ENCODE data around the gene FGD6.
"Not testable (repeated sequence)": the region's sequence is repeated elsewhere in the genome, so short reads cannot be mapped to it uniquely, and the experiment has no call there.

FGD6 gene

DNA sequence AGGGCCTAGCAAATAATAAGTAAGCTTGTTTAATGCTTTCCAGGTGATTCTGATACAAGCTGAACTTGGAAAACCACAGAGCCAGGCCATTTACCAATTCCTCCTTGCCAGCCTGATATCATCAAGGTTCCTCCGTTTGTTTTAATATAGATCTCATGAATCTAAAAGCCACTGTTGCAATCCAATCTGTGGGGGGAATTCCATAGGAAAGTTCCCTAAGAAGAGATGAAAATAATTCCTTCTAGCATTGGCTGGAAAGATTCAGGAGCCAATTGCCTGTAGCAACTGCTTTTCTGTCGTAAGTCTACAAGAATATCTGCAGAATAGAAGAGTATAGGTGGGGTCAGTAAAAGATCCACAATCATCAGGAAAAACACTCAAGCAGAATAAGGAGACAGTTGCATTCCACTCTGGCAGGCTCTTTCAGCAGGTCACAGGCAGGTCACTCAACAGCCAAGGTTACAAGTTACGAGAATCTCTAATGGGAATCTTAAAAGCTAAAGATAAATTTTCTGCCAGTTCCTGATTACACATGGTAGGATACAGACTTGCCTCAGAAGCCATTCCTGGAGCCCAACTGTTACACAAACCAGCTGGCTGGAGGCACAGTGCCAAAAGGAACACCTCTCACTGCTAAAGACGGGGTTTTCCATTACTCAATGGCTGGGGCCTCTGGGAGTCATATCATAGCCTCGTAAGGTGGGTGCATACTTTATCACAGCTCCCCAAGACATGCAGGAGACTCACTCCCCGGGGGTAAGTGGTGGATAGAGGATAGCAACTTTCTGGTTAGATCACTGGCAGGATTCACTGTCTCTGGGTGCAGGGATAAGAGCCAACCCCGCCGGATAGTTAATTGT lies 43.6 kb downstream of the FGD6 start:
- DNase-seq: no peak

DNA sequence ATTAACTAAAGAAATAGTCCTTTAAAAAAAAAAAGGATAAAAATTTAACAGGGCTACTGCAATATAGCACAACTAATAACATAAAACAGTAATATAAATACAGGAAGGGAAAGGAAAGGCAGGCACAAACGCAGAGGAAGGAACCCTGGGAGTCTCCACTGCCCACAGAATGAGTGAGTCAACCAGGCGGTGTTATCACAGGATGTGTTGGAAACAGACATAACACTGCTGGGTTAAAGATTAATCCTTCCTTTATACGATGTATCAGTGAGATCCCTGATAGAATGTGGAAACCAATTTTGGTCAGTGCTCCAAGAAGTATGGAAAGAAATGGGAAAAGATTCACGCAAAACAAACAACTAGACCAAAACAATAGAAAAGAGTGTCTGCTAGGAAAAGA lies 47.9 kb downstream of the FGD6 start:
- no peak for DNase-seq

DNA sequence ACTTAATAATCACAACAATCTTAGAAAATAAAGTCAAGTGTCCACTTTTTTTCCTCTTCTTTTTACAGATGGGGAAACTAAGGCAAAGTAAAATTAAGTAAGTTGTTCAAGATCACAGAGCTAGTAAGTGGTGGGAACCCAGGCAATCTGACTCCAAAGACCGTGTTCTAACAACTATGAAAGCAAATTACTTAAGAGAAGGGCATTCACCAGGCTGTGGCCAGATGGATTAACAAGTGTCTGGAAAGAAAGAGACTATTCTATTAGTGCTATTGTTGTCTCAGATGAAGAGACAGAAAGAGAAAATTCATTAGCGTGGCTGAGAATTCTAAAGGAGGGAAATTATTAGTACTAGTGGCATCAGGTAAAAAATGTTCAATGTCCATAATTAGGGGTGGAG lies 48.5 kb downstream of the FGD6 start:
- no peak for DNase-seq

DNA sequence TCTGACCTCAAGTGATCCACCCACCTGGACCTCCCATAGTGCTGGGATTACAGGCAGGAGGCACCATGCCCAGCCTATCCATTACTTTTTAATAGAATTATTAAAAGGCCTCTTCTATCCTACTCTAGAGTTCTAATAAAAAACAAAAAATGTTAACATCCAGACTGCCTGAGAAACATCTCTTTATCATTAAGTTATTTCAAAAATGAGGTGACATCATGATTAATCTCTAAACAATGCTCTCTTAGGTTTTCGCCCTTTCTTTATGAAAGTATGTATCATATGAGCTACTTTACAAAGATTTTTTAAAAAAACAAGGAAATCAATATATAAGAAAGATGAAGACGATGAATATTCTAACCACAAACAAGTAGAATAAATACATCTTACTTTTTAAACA lies 52.6 kb downstream of the FGD6 start:
- no peak for DNase-seq

DNA sequence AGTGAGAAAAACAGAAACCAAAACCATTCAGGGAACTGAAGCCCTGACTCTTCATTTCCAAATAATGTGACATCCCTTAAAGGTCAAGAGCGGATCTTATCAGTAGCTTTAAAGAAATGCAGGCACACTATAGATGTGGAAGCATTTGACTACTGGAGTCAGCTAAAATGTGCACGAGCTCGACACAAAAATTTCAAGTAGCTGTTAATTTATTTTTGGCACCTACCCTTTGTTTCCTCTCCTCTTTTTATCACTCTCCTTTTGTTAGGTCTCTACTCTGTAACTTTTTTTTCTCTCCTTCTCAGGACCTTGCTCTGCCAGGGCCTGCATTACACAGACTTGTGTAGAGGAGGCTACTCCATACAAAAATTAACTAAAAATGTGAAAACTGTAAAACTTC lies 58.3 kb downstream of the FGD6 start:
- DNase-seq: no peak

DNA sequence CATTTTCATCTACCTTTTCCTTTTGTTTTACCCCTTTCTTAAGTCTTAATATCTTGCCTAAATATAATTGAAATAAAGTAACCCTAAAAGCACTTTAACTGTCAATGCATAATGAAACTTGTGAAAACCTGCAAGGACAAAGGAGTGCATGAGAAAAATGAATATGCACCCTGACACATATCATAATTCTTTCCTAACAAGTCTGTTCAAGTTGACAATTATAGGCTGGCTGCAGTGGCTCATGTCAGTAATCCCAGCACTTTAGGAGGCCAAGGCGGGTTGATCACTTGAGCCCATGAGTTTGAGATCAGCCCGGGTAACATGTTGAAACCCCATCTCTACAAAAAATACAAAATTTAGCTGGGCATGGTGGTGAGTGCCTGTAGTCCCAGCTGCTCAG lies 65.4 kb downstream of the FGD6 start:
- DNase-seq: no peak

DNA sequence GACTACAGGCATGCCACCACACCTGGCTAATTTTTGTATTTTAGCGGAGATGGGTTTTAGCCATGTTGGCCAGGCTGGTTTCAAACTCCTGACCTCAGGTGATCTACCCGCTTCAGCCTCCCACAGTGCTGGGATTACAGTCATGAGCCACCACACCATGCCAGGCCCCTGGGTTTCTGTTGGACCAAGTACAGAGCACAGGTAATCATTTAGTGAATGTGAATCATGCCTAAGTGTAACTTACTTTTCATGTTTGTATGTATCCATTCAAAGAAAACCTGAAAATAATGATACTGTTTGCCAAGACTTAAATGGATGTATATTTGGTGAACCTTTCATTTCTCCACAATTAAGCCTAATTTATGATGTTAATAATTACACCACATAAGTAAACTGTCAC lies 65.9 kb downstream of the FGD6 start:
- DNase-seq: no peak

DNA sequence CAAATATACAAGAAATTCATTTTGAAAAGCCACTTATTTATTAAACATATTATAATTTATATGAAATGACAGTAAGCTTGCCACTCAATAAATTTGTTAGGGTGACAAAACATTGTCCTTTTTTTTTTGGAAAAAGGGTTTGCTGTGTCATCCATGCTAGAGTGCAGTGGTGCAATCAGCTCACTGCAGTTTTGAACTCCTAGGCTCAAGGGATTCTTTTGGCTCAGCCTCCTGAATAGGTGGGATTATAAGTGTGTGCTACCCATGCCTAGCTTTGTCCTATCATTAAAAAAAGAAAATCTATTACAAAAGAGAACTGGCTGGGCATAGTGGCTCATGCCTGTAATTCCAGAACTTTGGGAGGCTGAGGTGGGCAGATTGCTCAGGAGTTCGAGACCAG lies 66.8 kb downstream of the FGD6 start:
- DNase-seq: no peak

DNA sequence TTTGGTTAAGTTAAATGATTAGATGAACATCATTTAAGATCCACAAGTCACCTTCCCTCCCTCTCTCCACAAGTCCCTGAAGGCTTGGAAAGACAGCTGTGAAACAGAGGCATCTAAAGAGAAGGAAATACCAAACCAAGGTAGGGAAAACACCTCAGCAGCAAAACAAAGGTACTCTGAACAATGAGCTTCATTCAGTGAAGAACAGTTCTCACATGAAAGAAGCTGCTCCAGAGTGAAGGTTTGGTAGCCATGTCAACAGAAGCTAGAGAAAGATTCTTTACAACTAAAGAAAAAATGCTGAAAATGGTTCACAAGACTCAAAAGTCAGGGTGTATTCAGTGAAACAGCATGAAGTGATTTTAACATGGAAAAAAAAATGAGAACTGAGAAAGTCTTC lies 69.4 kb downstream of the FGD6 start:
- DNase-seq: no peak

DNA sequence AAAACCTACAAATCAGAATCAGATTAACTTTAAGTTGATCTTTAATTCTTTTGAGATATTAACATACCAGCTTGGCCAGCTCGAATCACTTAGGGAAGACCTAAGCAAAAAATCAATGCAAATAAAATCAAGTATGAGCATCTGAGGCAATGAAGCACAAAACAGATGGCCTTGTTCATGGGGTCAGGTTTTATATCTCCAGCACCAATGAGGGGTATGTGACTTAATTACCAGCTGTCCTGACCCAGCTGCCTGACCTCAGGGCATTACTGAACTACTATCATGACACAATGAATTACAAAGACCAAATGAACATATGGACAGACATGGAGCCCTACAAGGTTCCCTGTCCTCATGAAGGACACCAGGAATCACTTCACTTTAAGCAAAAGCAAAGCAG lies 70.5 kb downstream of the FGD6 start:
- no peak for DNase-seq

DNA sequence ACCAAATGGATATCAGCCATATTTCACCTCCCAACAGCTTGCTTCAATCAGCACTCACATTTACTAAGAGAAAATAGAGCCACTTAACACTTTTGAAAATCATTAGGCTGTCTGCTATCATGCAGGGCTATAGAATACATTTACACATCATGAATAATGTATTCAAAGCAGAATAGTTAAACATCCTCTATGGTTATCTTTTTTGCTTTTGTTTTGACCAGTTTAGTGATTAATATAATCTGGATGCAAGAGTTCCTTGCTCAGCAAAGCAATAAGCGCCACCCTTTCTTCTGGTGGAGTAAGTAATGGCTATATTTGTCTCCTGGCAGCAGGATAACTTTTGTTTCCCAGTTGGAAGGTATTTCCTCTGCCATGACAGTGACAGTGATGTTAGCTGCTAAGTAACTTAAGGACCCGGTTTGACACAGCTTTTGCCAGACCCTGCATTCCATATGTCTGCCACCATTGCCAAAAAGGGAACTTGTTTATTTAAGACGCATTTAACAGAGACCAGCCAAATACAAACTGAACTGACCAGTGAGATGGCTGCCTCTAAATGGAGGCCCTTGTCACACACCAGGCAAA lies 73.6 kb downstream of the FGD6 start:
- no peak for DNase-seq

DNA sequence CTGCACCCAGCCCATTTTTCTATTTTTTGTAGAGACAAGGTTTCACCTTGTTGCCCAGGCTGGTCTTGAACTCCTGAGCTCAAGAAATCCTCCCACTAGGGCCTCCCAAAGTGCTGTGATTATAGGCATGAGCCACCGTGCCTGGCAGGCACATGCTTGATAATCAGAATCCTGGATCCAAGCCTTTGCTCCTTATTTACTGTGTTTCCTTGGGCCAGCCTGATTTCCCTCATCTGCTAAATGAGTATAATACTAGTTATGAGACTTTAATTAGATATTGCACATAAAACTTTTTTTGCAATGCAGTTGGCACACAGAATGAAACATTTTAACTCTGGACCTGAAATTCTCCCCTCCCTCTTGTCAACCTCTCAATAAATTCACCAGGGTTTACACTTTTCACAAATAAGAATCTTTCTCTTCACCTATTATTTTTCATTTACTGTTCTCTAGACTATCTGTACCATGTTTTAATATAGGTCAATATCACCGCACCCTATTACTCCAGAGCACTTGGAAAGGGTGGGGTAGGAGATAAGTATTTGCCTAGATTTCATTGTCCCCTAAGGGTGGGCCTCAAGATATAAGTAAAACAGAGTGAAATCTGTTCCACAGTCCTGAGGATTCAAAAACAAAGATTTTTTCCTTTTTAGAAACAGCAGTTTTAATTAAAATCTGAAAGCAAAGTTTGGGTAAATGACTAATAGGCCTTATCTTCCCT lies 74.7 kb downstream of the FGD6 start:
- DNase-seq: no peak

DNA sequence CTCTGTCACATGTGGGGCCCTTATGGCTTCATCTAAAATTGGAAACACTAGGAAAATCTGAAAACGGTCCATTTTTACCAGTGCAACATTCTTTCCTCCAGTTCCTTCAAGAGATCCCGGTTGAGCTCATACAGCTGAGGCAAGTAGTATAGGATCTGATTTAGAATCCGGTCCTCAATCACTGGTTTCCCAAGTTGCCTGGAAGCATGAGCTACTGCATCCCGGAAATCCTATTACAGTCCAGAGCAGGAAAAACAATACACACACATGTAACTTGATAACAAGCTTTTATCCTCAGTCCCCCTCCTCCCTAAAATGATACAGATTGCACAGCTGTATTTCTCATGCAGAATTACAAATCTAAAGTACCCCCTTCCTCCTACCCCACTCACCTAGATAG lies 76.0 kb downstream of the FGD6 start:
- DNase-seq: no peak

DNA sequence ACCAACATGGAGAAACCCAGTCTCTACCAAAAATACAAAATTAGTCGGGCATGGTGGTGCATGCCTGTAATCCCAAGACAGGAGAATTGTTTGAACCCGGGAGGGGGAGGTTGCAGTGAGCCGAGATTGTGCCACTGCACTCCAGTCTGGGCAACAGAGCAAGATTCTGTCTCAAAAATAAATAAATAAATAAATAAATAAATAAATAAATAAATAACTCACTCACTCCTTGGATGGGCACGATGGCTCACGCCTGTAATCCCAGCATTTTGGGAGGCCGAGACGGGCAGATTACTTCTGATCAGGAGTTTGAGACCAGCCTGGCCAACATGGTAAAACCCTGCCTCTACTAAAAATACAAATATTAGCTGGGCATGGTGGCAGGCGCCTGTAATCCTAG lies 79.2 kb downstream of the FGD6 start:
- DNase-seq: not testable (repeated sequence)

DNA sequence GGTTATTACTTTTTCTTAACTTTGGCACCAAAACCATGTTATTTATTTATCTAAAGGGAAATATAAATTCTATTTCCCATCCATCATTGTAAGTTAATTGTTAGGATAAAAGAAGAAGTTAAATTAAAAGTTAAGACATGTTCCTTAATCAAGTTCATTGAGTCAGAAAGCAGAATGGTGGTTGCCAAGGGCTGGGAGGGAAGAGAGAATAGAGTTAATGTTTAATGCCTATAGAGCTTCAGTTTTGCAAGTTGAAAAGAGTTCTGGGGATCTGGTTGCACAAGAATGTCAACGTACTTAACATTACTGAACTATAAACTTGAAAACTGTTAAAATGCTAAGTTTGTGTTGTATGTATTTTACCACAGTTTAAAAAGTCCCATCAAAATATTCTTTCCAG lies 80.7 kb downstream of the FGD6 start:
- no peak for DNase-seq

DNA sequence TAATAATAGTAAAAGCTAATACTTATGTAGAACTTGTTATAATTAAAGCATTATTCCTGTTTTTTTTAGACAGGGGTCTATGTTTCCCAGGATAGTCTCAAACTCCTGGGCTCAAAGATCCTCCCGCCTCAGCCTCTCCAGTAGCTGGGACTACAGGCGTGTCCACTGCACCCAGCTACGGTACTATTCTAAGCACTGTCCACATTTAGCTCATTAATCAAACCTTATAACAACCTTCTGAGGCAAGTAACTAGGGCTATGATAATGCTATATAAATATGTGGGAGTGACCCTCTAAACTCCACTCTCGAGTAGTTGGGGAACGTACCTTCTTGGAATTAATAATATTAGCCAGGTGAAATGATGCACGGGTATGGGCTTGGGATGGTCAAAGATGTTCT lies 83.2 kb downstream of the FGD6 start:
- DNase-seq: no peak

DNA sequence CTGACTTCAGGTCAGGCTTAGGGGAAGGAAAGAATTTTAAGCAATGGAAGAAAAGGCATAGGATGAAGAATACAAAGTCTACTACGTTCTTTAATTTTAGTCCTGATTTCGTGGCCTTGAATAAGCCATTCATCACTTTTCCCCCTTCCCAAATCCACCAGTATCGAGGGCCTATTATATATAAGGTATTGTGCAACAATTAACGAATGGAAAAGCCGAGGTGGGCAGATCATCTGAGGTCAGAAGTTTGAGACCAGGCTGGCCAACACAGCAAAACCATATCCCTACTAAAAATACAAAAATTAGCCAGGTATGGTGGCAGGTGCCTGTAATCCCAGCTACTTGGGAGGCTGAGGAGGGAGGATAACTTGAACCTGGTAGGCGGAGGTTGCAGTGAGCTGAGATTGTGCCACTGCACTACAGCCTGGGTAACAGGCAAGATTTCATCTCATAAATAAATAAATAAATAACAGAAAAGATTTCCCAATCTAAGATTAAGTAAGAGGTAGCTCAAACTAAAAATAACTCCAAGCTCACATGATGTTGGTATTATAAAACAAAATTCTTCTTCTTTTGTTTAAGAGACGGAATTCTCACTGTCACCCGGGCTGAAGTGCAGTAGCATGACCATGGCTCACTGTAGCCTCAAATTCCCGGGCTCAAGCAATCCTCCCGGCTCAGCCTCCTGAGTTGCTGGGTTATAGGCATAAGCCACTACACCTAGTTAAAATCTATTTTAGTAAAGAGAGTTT lies 85.5 kb downstream of the FGD6 start:
- DNase-seq: no peak

DNA sequence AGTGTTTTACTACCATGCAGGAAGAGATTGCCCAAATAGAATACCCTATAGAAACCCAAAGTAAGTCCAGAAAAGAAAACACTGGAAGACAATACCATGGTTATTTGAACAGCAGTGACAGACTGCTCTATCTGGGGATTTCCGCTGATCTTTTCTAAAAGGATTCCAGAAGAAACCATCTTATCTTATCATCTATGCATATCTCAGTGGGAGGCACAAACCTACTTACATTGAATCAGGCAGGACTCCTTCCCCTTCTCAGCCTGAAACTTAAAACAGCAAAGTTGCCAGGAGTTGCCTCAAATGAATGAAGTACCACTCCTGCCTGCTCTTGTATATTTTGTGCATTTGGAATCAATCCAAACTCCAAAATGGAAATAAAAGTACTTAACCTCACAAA lies 87.2 kb downstream of the FGD6 start:
- DNase-seq: no peak

DNA sequence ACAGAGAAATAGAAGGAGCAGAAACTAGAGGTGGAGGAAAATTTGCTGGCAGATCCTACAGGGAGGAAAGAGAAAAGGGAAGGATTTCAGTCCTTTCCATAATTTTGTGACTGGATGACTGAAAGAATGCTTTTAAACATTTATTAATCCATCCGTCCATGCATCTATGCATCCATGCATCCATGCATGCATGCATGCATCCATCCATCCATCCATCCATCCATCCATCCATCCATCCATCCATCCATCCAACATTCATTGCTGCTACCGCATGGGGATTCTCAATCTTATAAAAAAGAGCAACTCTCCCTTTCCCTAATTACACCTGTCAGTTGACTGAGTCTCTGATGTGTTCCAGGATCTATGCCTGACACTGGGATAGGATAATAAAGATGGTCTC lies 88.2 kb downstream of the FGD6 start:
- DNase-seq: no peak

DNA sequence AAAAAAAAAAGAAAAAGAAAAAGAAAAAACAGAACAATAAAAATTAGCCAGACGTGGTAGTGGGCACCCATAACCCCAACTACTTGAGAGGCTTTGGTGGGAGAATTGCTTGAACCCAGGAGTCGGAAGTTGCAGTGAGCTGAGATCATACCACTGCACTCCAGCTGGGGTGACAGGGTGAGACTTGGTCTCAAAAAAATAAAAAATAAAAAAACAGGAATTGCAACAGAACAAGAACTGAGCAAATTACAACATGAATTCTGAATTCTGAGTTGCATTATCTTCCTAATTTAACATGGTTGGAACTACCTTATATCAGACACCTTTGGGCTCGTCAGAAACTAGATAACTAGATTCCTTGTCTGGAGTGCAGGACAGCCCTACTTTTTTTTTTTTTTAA lies 90.5 kb downstream of the FGD6 start:
- no peak for DNase-seq

DNA sequence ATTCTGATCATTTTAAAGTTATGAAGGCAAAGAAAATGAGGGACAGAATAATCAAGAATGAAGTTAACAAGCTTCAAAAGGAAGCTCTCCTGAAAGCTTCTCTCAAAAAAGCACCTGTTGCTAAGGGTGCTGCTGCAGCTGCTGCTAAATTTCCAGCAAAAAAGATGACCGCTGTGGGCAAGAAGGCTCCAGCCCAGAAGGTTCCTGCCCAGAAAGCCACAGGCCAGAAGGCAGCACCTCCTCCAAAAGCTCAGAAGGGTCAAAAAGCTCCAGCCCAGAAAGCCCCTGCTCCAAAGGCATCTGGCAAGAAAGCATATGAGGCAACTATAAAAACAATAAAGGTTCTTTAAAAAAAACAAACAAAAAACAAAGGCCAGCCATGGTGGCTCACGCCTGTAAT lies 91.2 kb downstream of the FGD6 start:
- DNase-seq: no peak

DNA sequence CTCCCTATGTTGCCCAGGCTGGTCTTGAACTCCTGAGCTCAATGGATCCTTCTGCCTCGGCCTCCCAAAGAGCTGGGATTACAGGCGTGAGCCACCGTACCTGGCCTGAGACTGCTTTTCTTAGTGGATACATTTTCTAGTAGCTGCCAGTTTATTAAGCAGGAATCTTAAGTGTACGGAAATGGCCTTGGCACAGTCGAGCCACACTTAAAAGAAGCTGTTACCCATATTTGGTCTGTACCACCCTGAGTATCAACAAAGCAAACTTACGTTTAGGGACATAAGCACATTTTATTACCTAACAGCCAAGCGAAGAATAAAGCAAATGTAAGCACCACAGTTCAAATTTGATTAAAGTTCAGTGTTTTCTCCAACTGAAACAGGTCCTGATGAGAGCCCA lies 93.2 kb downstream of the FGD6 start:
- no peak for DNase-seq

DNA sequence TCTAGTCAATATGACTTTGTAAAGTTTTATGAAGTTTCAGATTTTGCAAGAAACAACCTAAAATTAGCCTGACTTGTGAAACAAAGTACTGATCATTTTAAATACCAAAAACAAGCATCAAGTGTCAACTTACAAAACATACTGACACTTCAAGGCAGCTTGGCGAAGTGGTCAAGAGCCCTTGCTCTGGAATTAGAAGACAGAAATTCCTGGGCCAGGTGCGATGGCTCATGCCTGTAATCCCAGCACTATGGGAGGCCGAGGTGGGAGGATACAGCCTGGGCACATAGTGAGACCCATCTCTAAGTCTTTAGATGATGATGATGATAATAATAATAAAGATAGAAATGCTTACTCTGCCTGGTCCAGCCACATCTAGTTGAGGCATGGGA lies 98.5 kb downstream of the FGD6 start:
- no peak for DNase-seq
